ENCODE results near the gene TROAP.
A peak's percentile ranks its signal among the peaks of the same experiment; 100 is the strongest.
"Not testable (repeated sequence)": the region's sequence is repeated elsewhere in the genome, so short reads cannot be mapped to it uniquely, and the experiment has no call there.

TROAP gene

DNA sequence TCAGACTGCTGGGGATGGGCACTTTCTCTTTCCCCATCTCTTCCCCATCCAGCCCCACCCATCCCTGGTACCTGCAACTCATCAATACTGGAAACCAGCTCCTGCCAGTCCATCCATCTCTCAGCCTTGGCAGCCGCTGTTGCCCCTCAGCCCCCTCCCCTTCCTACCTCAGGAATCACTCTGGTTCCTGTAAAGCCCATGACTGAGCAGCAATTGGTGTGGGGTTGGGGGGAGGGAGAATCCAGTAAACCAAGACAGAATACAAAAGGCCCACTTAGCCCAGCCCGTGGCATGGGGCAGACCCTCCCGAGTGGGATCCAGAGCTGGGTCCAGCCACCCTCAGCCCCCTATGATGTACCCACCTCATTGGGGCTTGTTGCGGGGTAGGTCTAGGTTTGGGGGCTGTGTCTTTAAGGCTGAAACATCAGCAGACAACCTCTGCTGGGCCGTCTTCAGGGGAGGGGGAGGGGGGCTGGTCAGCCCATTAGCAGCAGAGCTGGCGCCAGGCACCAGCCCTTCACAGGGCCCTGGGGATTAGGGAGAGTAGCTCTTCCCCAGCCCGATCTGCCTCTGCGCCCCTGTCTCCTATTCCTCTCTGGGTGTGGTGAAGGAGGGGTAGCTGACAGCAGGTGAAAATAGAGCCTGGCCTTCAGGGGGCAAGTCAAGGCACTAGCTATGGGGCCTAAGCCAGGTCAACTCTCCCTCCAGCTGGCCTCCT, 28.8 kb upstream of the TROAP start:
- no peak for DNase-seq (ENCODE audit: low read depth in 2 of 2)

DNA sequence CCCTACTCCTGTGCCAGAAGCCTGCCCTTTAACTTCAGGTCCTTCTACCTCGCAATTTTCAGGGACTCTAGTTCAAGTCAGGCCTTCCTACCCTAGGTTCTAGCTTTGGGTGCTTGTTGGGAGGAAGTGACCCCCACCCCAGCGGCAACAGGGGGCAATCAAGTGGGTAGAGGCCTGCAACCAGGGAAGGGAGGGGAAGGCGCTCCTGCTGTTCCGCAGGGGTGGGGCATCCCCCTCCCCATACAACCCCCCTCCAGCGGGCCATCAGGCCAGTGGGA, 28.3 kb upstream of the TROAP start:
- no peak for DNase-seq (ENCODE audit: low read depth in 2 of 2)

DNA sequence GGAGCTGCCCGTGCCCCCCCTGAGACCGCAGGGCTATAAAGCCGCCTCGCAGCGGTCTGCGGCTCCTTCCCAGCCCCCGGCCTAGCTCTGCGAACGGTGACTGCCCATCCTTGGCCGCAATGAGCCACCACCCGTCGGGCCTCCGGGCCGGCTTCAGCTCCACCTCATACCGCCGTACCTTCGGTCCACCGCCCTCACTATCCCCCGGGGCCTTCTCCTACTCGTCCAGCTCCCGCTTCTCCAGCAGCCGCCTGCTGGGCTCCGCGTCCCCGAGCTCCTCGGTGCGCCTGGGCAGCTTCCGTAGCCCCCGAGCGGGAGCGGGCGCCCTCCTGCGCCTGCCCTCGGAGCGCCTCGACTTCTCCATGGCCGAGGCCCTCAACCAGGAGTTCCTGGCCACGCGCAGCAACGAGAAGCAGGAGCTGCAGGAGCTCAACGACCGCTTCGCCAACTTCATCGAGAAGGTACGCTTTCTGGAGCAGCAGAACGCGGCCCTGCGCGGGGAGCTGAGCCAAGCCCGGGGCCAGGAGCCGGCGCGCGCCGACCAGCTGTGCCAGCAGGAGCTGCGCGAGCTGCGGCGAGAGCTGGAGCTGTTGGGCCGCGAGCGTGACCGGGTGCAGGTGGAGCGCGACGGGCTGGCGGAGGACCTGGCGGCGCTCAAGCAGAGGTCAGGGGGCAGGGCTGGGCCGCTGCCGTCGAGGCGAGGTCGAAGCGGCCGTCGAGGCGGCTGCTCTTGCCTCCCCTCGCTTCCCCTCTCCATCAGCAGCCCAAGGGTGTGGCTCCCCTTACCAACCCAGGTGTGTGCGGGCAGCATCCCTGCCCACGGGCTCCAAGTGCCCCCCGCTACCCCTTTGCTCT, 27.7 kb upstream of the TROAP start, which contains the start of gene PRPH:
TSS of gene PRPH (plus strand) at position 66 of the 855 bp plus-strand sequence. CDS start at position 120, 54 bp downstream.
- DNase-seq (ENCODE audit: low read depth in 2 of 2), result no peak

GRCh38 chr12:49296034-49296835, 26.8 kb upstream of the TROAP start:
- DNase-seq (ENCODE audit: low read depth in 2 of 2), result peak; percentile 32 to 63

GRCh38 chr12:49296836-49297694, 26.0 kb upstream of the TROAP start:
- DNase-seq (ENCODE audit: low read depth in 2 of 2), result peak in 1 of 2 donors; percentile 36

DNA sequence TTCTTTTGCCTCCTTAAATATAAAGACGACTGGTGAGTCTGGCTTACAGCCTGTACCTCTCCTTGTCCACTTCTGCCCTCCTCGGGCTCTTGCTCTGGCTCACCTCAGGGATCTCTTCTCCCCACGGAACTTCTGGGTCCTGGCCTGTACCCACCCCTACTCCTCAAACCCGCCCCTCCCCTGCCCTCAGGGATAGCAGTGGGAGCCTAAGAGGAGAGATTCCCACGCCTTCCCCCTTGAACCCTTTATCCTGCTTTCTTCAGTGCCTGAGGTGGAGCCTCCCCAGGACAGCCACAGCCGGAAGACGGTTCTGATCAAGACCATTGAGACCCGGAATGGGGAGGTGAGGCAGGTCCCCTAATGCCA, 25.4 kb upstream of the TROAP start:
- DNase-seq (ENCODE audit: low read depth in 2 of 2), result no peak

DNA sequence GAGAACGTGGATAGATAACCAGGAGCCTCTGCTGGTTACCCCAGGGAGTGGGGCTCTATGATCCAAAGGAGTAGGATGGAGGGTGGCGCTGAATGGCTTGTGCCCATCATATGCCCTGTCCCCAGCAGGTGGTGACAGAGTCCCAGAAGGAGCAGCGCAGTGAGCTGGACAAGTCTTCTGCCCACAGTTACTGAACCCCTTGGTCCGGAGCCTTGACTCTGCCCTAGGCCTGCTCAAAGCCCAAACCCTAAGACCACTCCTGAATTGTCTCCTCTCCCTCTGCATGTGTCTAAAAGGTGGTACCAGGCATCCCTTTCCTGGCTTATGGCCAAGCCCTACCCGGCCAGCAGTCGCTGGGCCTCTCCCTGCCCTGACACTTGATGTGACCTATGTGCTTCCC, 24.9 kb upstream of the TROAP start:
- DNase-seq (ENCODE audit: low read depth in 2 of 2), result no peak

GRCh38 chr12:49301760-49302159, 21.3 kb upstream of the TROAP start:
- DNase-seq (ENCODE audit: low read depth in 2 of 2), result no peak

DNA sequence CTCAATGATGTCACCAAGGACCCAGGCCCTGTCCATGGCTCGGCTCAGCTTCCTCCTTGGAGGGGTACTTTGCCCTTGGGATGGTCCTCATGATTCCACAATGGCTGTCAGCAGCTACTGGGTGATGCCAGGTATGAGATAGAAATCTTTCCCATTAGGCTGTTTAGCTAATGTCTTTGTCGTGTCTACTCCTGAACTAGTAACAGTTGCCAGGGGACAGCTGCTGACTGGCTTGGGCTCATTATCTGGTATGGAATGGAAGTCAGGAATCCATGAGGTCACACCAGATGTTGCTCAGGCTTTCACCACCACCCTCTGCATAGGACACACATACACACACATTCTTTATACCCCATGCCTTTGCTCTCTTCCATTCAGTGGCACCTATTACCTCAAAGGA, 18.9 kb upstream of the TROAP start:
- DNase-seq (ENCODE audit: low read depth in 2 of 2), result no peak

- DNase-seq (ENCODE audit: low read depth in 2 of 2), result no peak
Observed at GRCh38 chr12:49305762-49306510, 17.1 kb upstream of the TROAP start.

GRCh38 chr12:49309386-49309785, 13.7 kb upstream of the TROAP start:
- no peak for DNase-seq (ENCODE audit: low read depth in 2 of 2)

DNA sequence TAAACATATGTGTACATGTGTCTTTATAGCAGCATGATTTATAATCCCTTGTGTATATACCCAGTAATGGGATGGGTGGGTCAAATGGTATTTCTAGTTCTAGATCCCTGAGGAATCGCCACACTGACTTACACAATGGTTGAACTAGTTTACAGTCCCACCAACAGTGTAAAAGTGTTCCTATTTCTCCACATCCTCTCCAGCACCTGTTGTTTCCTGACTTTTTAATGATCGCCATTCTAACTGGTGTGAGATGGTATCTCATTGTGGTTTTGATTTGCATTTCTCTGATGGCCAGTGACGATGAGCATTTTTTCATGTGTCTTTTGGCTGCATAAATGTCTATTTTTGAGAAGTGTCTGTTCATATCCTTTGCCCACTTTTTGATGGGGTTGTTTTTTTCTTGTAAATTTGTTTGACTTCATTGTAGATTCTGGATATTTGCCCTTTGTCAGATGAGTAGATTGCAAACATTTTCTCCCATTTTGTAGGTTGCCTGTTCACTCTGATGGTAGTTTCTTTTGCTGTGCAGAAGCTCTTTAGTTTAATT, 12.5 kb upstream of the TROAP start:
- not testable (repeated sequence) for DNase-seq (ENCODE audit: low read depth in 2 of 2)

GRCh38 chr12:49314811-49315210, 8.2 kb upstream of the TROAP start:
- DNase-seq (ENCODE audit: low read depth in 2 of 2), result no peak

DNA sequence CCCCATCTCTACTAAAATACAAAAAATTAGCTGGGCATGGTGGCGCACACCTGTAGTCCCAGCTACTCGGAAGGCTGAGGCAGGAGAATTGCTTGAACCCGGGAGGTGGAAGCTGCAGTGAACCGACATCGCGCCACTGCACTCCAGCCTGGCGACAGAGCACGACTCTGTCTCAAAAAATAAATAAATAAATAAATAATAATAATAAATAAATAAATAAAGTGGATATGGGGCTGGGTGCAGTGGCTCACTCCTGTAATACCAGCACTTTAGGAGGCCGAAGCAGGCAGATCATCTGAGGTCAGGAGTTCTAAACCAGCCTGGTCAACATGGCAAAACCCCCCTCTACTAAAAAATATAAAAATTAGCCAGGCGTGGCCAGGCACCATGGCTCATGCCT, 5.9 kb upstream of the TROAP start:
- not testable (repeated sequence) for DNase-seq (ENCODE audit: low read depth in 2 of 2)

DNA sequence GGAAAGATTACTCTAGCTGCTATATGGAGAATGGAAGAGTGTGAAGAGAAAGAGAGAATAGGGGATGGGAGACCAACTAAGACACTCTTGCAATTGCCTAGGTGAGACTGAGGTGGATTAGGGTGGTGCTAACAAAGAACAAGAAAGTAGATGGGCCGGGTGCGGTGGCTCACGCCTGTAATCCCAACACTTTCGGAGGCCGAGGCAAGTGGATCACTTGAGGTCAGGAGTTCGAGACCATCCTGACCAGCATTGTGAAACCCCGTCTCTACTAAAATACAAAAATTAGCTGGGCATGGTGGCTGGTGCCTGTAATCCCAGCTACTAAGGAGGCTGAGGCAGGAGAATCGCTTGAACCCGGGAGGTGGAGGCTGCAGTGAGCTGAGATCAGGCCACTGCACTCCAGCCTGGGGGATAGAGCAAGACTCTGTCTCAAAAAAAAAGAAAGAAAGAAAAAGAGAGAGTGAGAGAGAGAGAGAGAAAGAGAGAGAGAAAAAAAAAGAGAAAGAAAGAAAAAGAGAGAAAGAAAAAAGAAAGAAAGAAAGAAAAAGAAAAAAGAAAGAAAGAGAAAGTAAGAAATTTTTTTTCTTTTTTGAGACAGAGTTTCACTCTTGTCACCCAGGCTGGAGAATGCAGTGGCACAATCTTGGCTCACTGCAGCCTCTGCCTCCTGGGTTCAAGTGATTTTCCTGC, 2.5 kb upstream of the TROAP start:
- not testable (repeated sequence) for DNase-seq (ENCODE audit: low read depth in 2 of 2)

- DNase-seq (ENCODE audit: low read depth in 2 of 2), result no peak
Observed at GRCh38 chr12:49322367-49322707, 718 bp upstream of the TROAP start.

DNA sequence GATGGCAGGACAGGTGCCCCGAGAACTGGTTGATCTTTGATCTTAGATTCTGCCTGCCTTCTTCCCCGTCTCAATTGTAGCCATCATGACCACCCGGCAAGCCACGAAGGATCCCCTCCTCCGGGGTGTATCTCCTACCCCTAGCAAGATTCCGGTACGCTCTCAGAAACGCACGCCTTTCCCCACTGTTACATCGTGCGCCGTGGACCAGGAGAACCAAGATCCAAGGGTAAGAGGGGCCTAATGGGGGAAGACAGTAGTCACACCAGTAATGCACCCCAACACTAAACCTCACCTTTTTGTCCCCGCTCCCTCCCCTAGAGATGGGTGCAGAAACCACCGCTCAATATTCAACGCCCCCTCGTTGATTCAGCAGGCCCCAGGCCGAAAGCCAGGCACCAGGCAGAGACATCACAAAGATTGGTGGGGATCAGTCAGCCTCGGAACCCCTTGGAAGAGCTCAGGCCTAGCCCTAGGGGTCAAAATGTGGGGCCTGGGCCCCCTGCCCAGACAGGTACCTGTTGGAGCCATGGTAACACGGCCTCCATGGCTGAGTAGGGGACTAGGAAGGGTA, 556 bp downstream of the TROAP start:
- DNase-seq (ENCODE audit: low read depth in 2 of 2), result no peak

GRCh38 chr12:49325606-49326005, 2.6 kb downstream of the TROAP start:
- DNase-seq (ENCODE audit: low read depth in 2 of 2), result no peak

GRCh38 chr12:49327368-49327767, 4.3 kb downstream of the TROAP start:
- no peak for DNase-seq (ENCODE audit: low read depth in 2 of 2)

- no peak for DNase-seq (ENCODE audit: low read depth in 2 of 2)
Observed at GRCh38 chr12:49327887-49328286, 4.8 kb downstream of the TROAP start.

Data from stimulated activated CD4-positive, alpha-beta T cell treated with anti-CD3 and anti-CD28 coated beads, Interleukin-15, amount 100 ng/mL, for 48 hours (primary cell).